Progenitor cell of endocrine pancreas (in vitro differentiated cells): ENCODE data around the gene FAM200B. TPM values are rescaled to one million over a fixed set of nuclear protein-coding genes. Genes with fewer than 3 reads are reported as not detected.

Experiments
- DNase-seq: peaks from one replicate; pipeline ENCODE4 v3.0.0; 2021; ENCODE audit warnings: low spot score; ENCODE audit not compliant: unreplicated experiment
- H3K27ac Mint-ChIP-seq: 2 replicates; pipeline ENCODE4 v1.8.0; 2021; ENCODE audit warnings: mild to moderate bottlenecking, moderate library complexity, mixed read lengths
- H3K27me3 Mint-ChIP-seq: 2 replicates; pipeline ENCODE4 v1.8.0; 2021; ENCODE audit warnings: mixed read lengths
- H3K36me3 Mint-ChIP-seq: 2 replicates; pipeline ENCODE4 v1.8.0; 2022; ENCODE audit warnings: mixed read lengths; ENCODE audit not compliant: insufficient read depth
- H3K4me1 Mint-ChIP-seq: 2 replicates; pipeline ENCODE4 v1.8.0; 2021; ENCODE audit warnings: low read depth, mixed read lengths
- H3K4me3 Mint-ChIP-seq: 2 replicates; pipeline ENCODE4 v1.8.0; 2021; ENCODE audit warnings: low read depth, mild to moderate bottlenecking, moderate library complexity, mixed read lengths
- H3K9me3 Mint-ChIP-seq: 2 replicates; pipeline ENCODE4 v1.8.0; 2021; ENCODE audit warnings: low read depth, mixed read lengths
- CTCF ChIP-seq: fragments of 200-600 bp; sonication (generic); IDR thresholded peaks from one replicate; pipeline ENCODE4 v1.5.0; 2021; ENCODE audit warnings: antibody characterized with exemption, mild to moderate bottlenecking; ENCODE audit not compliant: unreplicated experiment
- long read RNA-seq: library from polyadenylated mRNA; unstranded; transcript quantifications from one replicate; pipeline ENCODE4 v2.0.0, GENCODE V29; 2020
- total RNA-seq: library from RNA; stranded (reverse); gene quantifications from 2 replicates; pipeline ENCODE4 v1.2.1, GENCODE V29; 2021

The FAM200B gene
- total RNA-seq: 29.0 and 31.4 TPM in 2 replicates
- long read RNA-seq, full-length matches to known transcripts: 35 of 46 reads
- long read RNA-seq, partial matches to known transcripts: 0 of 46 reads
- long read RNA-seq, other reads (novel, unspliced or antisense): 11 of 46 reads

DNA sequence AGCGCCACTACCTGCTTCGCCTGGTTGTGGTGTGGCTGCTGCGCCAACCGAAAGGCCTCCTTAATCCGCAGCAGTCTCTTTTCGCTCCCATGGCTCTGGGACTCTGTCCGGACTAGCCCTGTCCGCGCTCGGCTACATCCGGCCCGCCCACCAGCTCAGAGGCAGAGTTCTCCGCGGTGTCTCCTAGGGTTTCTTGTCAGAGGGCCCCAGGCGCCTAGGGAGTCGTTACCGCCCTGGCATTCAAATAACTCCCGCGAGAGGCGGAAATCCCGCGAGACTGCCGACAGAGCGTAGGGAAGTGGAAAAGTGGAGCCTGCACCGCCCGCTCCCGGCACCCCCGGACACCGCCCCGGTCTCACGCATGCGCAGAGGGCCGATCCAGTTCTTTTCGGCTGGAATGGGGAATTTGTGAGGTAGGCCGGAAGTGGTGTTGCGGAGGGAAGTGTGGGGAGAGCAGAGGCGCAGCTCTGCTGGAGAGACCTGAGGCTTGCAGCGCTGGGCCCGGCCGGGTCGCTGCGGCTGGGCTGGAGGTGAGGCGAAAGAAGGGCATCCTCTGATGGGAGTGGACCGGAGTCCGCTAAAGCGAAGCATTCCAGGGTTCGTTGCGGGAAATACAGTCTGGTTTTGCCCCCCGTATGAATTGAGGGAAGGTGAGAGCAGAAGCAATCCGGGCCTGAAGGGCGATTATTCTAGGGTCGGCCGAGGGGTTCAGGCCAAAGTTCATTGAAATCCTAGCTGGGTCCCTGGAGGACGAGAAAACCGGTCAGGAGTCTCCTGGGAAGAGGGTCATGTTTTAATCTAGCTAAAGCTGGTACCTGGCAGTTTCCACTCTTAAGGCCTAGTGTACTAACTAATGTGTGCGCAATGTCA is at the start of gene FAM200B:
Gene FAM200B (plus strand): TSS at position 456 of the 870 bp plus-strand sequence. CDS start 5,151 bp downstream, outside the sequence.
- TF ChIP-seq CTCF: peak; percentile 16
- Mint-ChIP-seq H3K27me3 (no peaks in the 10 kb centered on the region), H3K27ac (peak within 1 kb of the TSS; percentile 100), H3K4me1 (peaks cover 25% of the 10 kb centered on the region), H3K36me3 (peaks cover 10% of the 10 kb centered on the region), H3K9me3 (no peaks in the 10 kb centered on the region), H3K4me3 (peak within 1 kb of the TSS; percentile 94)
- peak; percentile 100 for DNase-seq

GRCh38 chr4:15636818-15637217 is 44.8 kb upstream of the FAM200B start:
- H3K9me3 Mint-ChIP-seq: peaks cover 6% of the 10 kb centered on the region
- peaks cover 32% of the 10 kb centered on the region for H3K36me3 Mint-ChIP-seq
- H3K27ac Mint-ChIP-seq: peak overlapping the region; percentile 17
- H3K4me1 Mint-ChIP-seq: peaks cover 1% of the 10 kb centered on the region
- no peak for TF ChIP-seq CTCF
- no peak overlapping the region for H3K4me3 Mint-ChIP-seq
- no peaks in the 10 kb centered on the region for H3K27me3 Mint-ChIP-seq
- no peak for DNase-seq

GRCh38 chr4:15638418-15638817 is 43.2 kb upstream of the FAM200B start:
- H3K4me1 Mint-ChIP-seq: peaks cover 1% of the 10 kb centered on the region
- DNase-seq: no peak
- no peaks in the 10 kb centered on the region for H3K27me3 Mint-ChIP-seq
- H3K27ac Mint-ChIP-seq: no peak overlapping the region
- no peak for TF ChIP-seq CTCF
- no peaks in the 10 kb centered on the region for H3K9me3 Mint-ChIP-seq
- peaks cover 20% of the 10 kb centered on the region for H3K36me3 Mint-ChIP-seq
- no peak overlapping the region for H3K4me3 Mint-ChIP-seq

GRCh38 chr4:15648600-15648999 is 33.0 kb upstream of the FAM200B start:
- TF ChIP-seq CTCF: no peak
- H3K4me1 Mint-ChIP-seq: peaks cover 26% of the 10 kb centered on the region

GRCh38 chr4:15649914-15650545 is 31.6 kb upstream of the FAM200B start:
- Mint-ChIP-seq H3K27ac (no peak overlapping the region), H3K4me1 (peaks cover 29% of the 10 kb centered on the region), H3K9me3 (no peaks in the 10 kb centered on the region), H3K27me3 (no peaks in the 10 kb centered on the region), H3K36me3 (no peaks in the 10 kb centered on the region), H3K4me3 (no peak overlapping the region)
- peak; percentile 61 for TF ChIP-seq CTCF
- no peak for DNase-seq

More at GRCh38 chr4:15648600-15648999, 33.0 kb upstream of the FAM200B start:
- no peak for DNase-seq
- no peak overlapping the region for H3K27ac Mint-ChIP-seq
- no peaks in the 10 kb centered on the region for H3K9me3 Mint-ChIP-seq
- H3K36me3 Mint-ChIP-seq: no peaks in the 10 kb centered on the region
- H3K27me3 Mint-ChIP-seq: no peaks in the 10 kb centered on the region
- no peak overlapping the region for H3K4me3 Mint-ChIP-seq
